HepG2 (cell line): Measurements from ENCODE around the gene NUTF2. TPM values are rescaled to one million over a fixed set of nuclear protein-coding genes. Genes with fewer than 3 reads are reported as not detected.

Experiments
- CHD2 ChIP-seq: IDR thresholded peaks from 2 replicates; pipeline ENCODE4 v1.6.1; 2011; ENCODE audit warnings: low read depth, low read length, improper control_type of control experiment
- FUBP1 ChIP-seq: sonication (generic); formaldehyde crosslinking; IDR thresholded peaks from 2 replicates; pipeline ENCODE4 v1.5.1; 2020; ENCODE audit warnings: missing genetic modification reagents, mild to moderate bottlenecking, borderline replicate concordance
- HDAC2 ChIP-seq: sonication (generic); formaldehyde crosslinking; IDR thresholded peaks from 2 replicates; pipeline ENCODE4 v1.4.0; 2020; ENCODE audit warnings: missing genetic modification reagents
- HOXA7 ChIP-seq: sonication (generic); formaldehyde crosslinking; IDR thresholded peaks from 2 replicates; pipeline ENCODE4 v1.8.1; 2022; ENCODE audit warnings: mild to moderate bottlenecking, missing genetic modification reagents, moderate library complexity
- KDM3A ChIP-seq: IDR thresholded peaks from 2 replicates; pipeline ENCODE4 v1.6.1; 2018; ENCODE audit warnings: low read depth, missing compliant biosample characterization
- KDM4B ChIP-seq: sonication (generic); formaldehyde crosslinking; IDR thresholded peaks from 2 replicates; pipeline ENCODE4 v1.4.0; 2020; ENCODE audit warnings: missing genetic modification reagents
- LCORL ChIP-seq, 2 experiments: fragments of 450-650 bp in 1 of 2; sonication (generic) in 1 of 2; formaldehyde crosslinking in 1 of 2; IDR thresholded peaks; 2 replicates each; pipeline versions ENCODE4 v1.5.0 to v1.6.1; 2017 to 2020; ENCODE audit warnings: antibody characterized with exemption in 1 of 2, missing genetic modification reagents in 1 of 2
- MAFF ChIP-seq: IDR thresholded peaks from 2 replicates; pipeline ENCODE4 v1.6.1; 2011; ENCODE audit warnings: low read depth, low read length, improper control_type of control experiment
- MXD4 ChIP-seq: IDR thresholded peaks from 2 replicates; pipeline ENCODE4 v1.6.1; 2016; ENCODE audit warnings: mild to moderate bottlenecking, missing biosample characterization, missing genetic modification reagents
- NAIF1 ChIP-seq: sonication (generic); formaldehyde crosslinking; IDR thresholded peaks from 2 replicates; pipeline ENCODE4 v1.5.0; 2020; ENCODE audit warnings: mild to moderate bottlenecking, missing genetic modification reagents, borderline replicate concordance
- NFKB2 ChIP-seq: sonication (generic); formaldehyde crosslinking; IDR thresholded peaks from 2 replicates; pipeline ENCODE4 v1.4.0; 2020; ENCODE audit warnings: missing genetic modification reagents, borderline replicate concordance
- NFYB ChIP-seq: sonication (generic); formaldehyde crosslinking; IDR thresholded peaks from 2 replicates; pipeline ENCODE4 v1.4.0; 2020; ENCODE audit warnings: missing genetic modification reagents
- NFYC ChIP-seq: IDR thresholded peaks from 2 replicates; pipeline ENCODE4 v1.6.1; 2016; ENCODE audit warnings: missing genetic modification reagents, missing compliant biosample characterization
- PAX8 ChIP-seq: sonication (generic); formaldehyde crosslinking; IDR thresholded peaks from 2 replicates; pipeline ENCODE4 v1.8.0; 2022; ENCODE audit warnings: mild to moderate bottlenecking, missing genetic modification reagents, borderline replicate concordance
- POLR2A ChIP-seq, 2 experiments: IDR thresholded peaks; 2 replicates each; pipeline ENCODE4 v1.6.1; 2011; ENCODE audit warnings: low read depth in 2 of 2, low read length in 2 of 2, mild to moderate bottlenecking in 1 of 2, moderate library complexity in 1 of 2; ENCODE audit not compliant: insufficient read depth in 1 of 2
- RBM39 ChIP-seq: fragments of 200-400 bp; formaldehyde crosslinking; IDR thresholded peaks from one replicate; pipeline ENCODE4 v1.6.1; 2018; ENCODE audit warnings: antibody characterized with exemption, mild to moderate bottlenecking, low read depth, low read length; ENCODE audit not compliant: poor library complexity, severe bottlenecking
- REPIN1 ChIP-seq: sonication (generic); formaldehyde crosslinking; IDR thresholded peaks from 2 replicates; pipeline ENCODE4 v1.8.0; 2022; ENCODE audit warnings: missing genetic modification reagents, low read depth, mild to moderate bottlenecking, borderline replicate concordance
- SMYD3 ChIP-seq: sonication (generic); formaldehyde crosslinking; IDR thresholded peaks from 2 replicates; pipeline ENCODE4 v1.8.1; 2023; ENCODE audit warnings: mild to moderate bottlenecking, missing genetic modification reagents
- ZBTB21 ChIP-seq: sonication (generic); formaldehyde crosslinking; IDR thresholded peaks from 2 replicates; pipeline ENCODE4 v1.4.0; 2020; ENCODE audit warnings: missing genetic modification reagents
- ZNF225 ChIP-seq: sonication (generic); formaldehyde crosslinking; IDR thresholded peaks from 2 replicates; pipeline ENCODE4 v1.4.0; 2020; ENCODE audit warnings: mild to moderate bottlenecking, missing genetic modification reagents
- ZNF235 ChIP-seq: sonication (generic); formaldehyde crosslinking; IDR thresholded peaks from 2 replicates; pipeline ENCODE4 v1.8.1; 2023; ENCODE audit warnings: mild to moderate bottlenecking, missing genetic modification reagents, borderline replicate concordance
- ZNF484 ChIP-seq: sonication (generic); formaldehyde crosslinking; IDR thresholded peaks from 2 replicates; pipeline ENCODE4 v1.5.1; 2020; ENCODE audit warnings: mild to moderate bottlenecking, low read depth, missing genetic modification reagents, borderline replicate concordance
- ZNF501 ChIP-seq: sonication (generic); formaldehyde crosslinking; IDR thresholded peaks from 2 replicates; pipeline ENCODE4 v1.5.1; 2020; ENCODE audit warnings: mild to moderate bottlenecking, moderate library complexity, missing genetic modification reagents
- ZNF672 ChIP-seq: sonication (generic); formaldehyde crosslinking; IDR thresholded peaks from 2 replicates; pipeline ENCODE4 v1.8.1; 2022; ENCODE audit warnings: missing genetic modification reagents
- ZNF768 ChIP-seq: sonication (generic); formaldehyde crosslinking; IDR thresholded peaks from 2 replicates; pipeline ENCODE4 v1.4.0; 2020; ENCODE audit warnings: missing genetic modification reagents
- ZNF781 ChIP-seq: sonication (generic); formaldehyde crosslinking; IDR thresholded peaks from 2 replicates; pipeline ENCODE4 v1.5.1; 2020; ENCODE audit warnings: borderline replicate concordance, mild to moderate bottlenecking, missing genetic modification reagents; ENCODE audit errors: not compliant biosample characterization
- ZNF816 ChIP-seq: sonication (generic); formaldehyde crosslinking; IDR thresholded peaks from 2 replicates; pipeline ENCODE4 v1.8.0; 2022; ENCODE audit warnings: missing genetic modification reagents, mild to moderate bottlenecking, borderline replicate concordance
- ZNF891 ChIP-seq: sonication (generic); formaldehyde crosslinking; IDR thresholded peaks from 2 replicates; pipeline ENCODE4 v1.5.0; 2020; ENCODE audit warnings: mild to moderate bottlenecking, missing genetic modification reagents
- polyA plus RNA-seq, 8 experiments: library from polyadenylated mRNA; depleted of rRNA in 3 of 8; stranded (reverse) in 7 of 8; unstranded in 1 of 8; fragments of >200 nt; fragmentation: Illumina TruSeq in 4 of 8; extraction: Trizol in 4 of 8; gene quantifications; 2 replicates each; pipeline versions ENCODE4 v1.2.1 to v1.2.3, GENCODE V29; 2011 to 2016; ENCODE audit warnings: low read depth in 4 of 8, missing spikeins in 1 of 8, mixed read lengths in 1 of 8; ENCODE audit not compliant: insufficient read depth in 1 of 8
- total RNA-seq, 5 experiments: library from RNA; depleted of rRNA; stranded (reverse); fragments of >200 nt; fragmentation: Illumina TruSeq; extraction: Trizol; gene quantifications; 2 replicates each; pipeline ENCODE4 v1.2.3, GENCODE V29; 2016; ENCODE audit warnings: low read depth in 1 of 5
- TF ChIP-seq, protein P1 (sequence below): IDR thresholded peaks from 2 replicates; pipeline ENCODE4 v1.6.1; 2012; ENCODE audit warnings: low read depth, low read length, improper control_type of control experiment

The NUTF2 gene
- total and polyA plus RNA-seq, 2 of the 13 experiments (the other 11 are each of a cell fraction or from before 2014, with no cell fraction given): 168 to 214 TPM

DNA sequence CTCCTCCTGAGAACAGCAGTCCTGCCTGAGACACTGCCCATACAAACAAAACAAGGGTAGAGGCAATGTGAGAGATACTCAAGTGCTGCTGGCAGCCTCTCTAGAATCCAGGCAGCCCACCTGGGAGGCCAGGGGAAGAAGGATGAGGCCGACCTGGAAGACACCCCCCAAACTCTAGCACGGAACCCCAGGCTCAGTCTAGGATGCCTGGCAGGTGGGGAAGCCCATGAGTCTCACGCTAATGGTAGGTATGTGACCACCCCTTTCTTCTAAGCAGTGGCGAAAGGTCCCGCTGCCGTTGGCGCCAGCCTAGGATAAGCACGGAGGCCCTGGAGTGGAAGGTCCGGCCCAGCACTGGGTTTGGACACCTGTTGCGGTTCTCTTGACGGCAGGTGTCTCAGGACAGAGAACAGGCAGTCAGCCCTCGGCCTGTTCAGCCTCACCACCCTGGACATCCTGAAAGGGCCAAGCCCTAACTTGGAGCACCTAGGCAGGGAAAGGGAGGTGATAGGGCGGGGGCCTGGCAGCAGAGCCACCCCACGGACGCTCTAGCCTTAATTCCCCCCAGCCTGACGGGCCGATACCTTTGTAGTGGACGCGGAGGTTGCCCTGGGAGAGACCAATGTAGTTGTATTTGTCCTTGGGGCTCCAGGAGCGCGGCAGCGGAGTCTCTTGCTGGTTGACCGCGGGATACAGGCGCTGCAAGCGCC lies 40.9 kb upstream of the NUTF2 start (continued):
- no peak for TF ChIP-seq KDM3A
- no peak for TF ChIP-seq MAFF
- no peak for TF ChIP-seq LCORL (IDR thresholded peaks at IDR 0.05)
- TF ChIP-seq LCORL (CRISPR knock-in tag; IDR thresholded peaks at IDR 0.05): 0 out of 2 replicates have a peak, but pooled peaks have one; percentile 35
- TF ChIP-seq HOXA7 (CRISPR knock-in tag): no peak
- TF ChIP-seq, protein P1, sequence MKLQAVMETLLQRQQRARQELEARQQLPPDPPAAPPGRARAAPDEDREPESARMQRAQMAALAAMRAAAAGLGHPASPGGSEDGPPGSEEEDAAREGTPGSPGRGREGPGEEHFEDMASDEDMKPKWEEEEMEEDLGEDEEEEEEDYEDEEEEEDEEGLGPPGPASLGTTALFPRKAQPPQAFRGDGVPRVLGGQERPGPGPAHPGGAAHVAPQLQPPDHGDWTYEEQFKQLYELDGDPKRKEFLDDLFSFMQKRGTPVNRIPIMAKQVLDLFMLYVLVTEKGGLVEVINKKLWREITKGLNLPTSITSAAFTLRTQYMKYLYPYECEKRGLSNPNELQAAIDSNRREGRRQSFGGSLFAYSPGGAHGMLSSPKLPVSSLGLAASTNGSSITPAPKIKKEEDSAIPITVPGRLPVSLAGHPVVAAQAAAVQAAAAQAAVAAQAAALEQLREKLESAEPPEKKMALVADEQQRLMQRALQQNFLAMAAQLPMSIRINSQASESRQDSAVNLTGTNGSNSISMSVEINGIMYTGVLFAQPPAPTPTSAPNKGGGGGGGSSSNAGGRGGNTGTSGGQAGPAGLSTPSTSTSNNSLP: no peak
- no peak for TF ChIP-seq MXD4 (CRISPR knock-in tag)
- TF ChIP-seq NFKB2: no peak
- TF ChIP-seq ZNF891 (CRISPR knock-in tag): 0 out of 2 replicates have a peak, but pooled peaks have one; percentile 83
- TF ChIP-seq ZNF225: peak; percentile 23; the same call in 1 of the 2 replicates
- no peak; the same call in 1 of the 2 replicates for TF ChIP-seq PAX8
- no peak for TF ChIP-seq NFYB (CRISPR knock-in tag)
- TF ChIP-seq ZNF484 (CRISPR knock-in tag): no peak
- no peak for TF ChIP-seq CHD2
- no peak; the same call in none of the 2 replicates for TF ChIP-seq HDAC2 (CRISPR knock-in tag)
- peak; percentile 38; the same call in 1 of the 2 replicates for TF ChIP-seq ZNF235 (CRISPR knock-in tag)
- TF ChIP-seq ZNF672: no peak
- no peak for TF ChIP-seq KDM4B (CRISPR knock-in tag)
- TF ChIP-seq ZBTB21: no peak
- TF ChIP-seq POLR2A (IDR thresholded peaks at IDR 0.05; ENCODE audit: insufficient read depth in 1 of 2, low read depth in 2 of 2, low read length in 2 of 2): no peak
- 0 out of 2 replicates have a peak, but pooled peaks have one; percentile 35 for TF ChIP-seq FUBP1 (CRISPR knock-in tag)
- no peak for TF ChIP-seq SMYD3 (CRISPR knock-in tag)
- TF ChIP-seq ZNF501 (CRISPR knock-in tag): no peak
- TF ChIP-seq REPIN1 (CRISPR knock-in tag): no peak
- no peak for TF ChIP-seq RBM39
- TF ChIP-seq ZNF781 (CRISPR knock-in tag): peak; percentile 34
- no peak for TF ChIP-seq NAIF1 (CRISPR knock-in tag)
- TF ChIP-seq ZNF768 (CRISPR knock-in tag): no peak
- TF ChIP-seq NFYC: no peak
- TF ChIP-seq ZNF816 (CRISPR knock-in tag): no peak
